ENCODE measurements around the gene GARNL3. TPM values are rescaled to one million over a fixed set of nuclear protein-coding genes. Genes with fewer than 3 reads are reported as not detected.

GARNL3 gene
- total and polyA plus RNA-seq, 2 of the 13 experiments (the other 11 are each of a cell fraction or from before 2014, with no cell fraction given), result 3.9 to 11.0 TPM

GRCh38 chr9:127422133-127422782 is 157.7 kb downstream of the GARNL3 start:
- no peaks in the 10 kb centered on the region for H4K20me1 ChIP-seq (ENCODE audit: insufficient read depth, low read length)
- H3K9ac ChIP-seq (ENCODE audit: insufficient read depth, low read depth, low read length), result peak overlapping the region; percentile 88; the same call in 1 of the 2 replicates
- H3K4me3 ChIP-seq (replicated peaks in 1 of 3; ENCODE audit: insufficient read depth in 1 of 3, low read depth in 2 of 3, low read length in 3 of 3), result peak overlapping the region; percentile 87 to 97 (median 93)
- no peak for ATAC-seq
- H2AFZ ChIP-seq (ENCODE audit: low read length), result no peak overlapping the region
- no peaks in the 10 kb centered on the region for H3K36me3 ChIP-seq (replicated peaks in 1 of 2; ENCODE audit: control insufficient read depth in 1 of 2, insufficient read depth in 2 of 2, low read length in 2 of 2)
- no peak for FAIRE-seq
- ChIA-PET CTCF (ENCODE audit: low intra/inter-chr PET ratio, low total read pairs) (no interaction called here), POLR2A (interaction anchor here (1.0 to 3.3 kb wide), 5 partner anchors 23 to 33 kb away, joined by 4 to 39 read pairs (median 23); partner anchors contain the start of genes LRSAM1, RPL12 and SLC2A8)
- in situ Hi-C loops (cut with HindIII; ENCODE audit: extremely low pct_ligation_motif_present, low pct_unique_long_range_greater_than_20kb), result no loop called here
- H3K4me1 ChIP-seq (ENCODE audit: insufficient read depth, low read length), result peaks cover 47% of the 10 kb centered on the region
- intact Hi-C loops (cut with micrococcal nuclease; ENCODE audit: unreplicated experiment), result loop anchor here (5.0 kb wide), 1 partner anchor 210 kb away; no protein-coding TSS in a partner anchor
- H3K9me3 ChIP-seq (ENCODE audit: low read length), result no peaks in the 10 kb centered on the region
- peak overlapping the region; percentile 95 for H3K27ac ChIP-seq (ENCODE audit: extremely low read length, insufficient read depth, low read length)
- peak overlapping the region; percentile 89 for H3K4me2 ChIP-seq (ENCODE audit: low read depth, low read length)
- peaks cover 42% of the 10 kb centered on the region for H3K79me2 ChIP-seq (ENCODE audit: insufficient read depth, low read length)
- 86% methylated on average over 5 of the region's 10 CpGs for WGBS (ENCODE audit: low lambda C conversion rate)
- no peak for DNase-seq (ENCODE audit: low spot score)
- H3K27me3 ChIP-seq (ENCODE audit: control insufficient read depth in 1 of 2, insufficient read depth in 2 of 2, low read length in 2 of 2), result no peaks in the 10 kb centered on the region; a peak in 1 of 5 replicates
- no TSS peak for BruUV-seq (replicated peaks)
- peak; percentile 29 for TF ChIP-seq MED8 (CRISPR knock-in tag; IDR thresholded peaks at IDR 0.05; ENCODE audit: insufficient replicate concordance)
- TF ChIP-seq HOMEZ (CRISPR knock-in tag; IDR thresholded peaks at IDR 0.05; ENCODE audit: low read depth), result no peak
- TF ChIP-seq ZNF687 (CRISPR knock-in tag; IDR thresholded peaks at IDR 0.05), result 0 out of 2 replicates have a peak, but pooled peaks have one; percentile 16
- TF ChIP-seq ZNF160 (CRISPR knock-in tag; IDR thresholded peaks at IDR 0.05), result no peak
